ENCODE results near the gene MOB3A.

DNA sequence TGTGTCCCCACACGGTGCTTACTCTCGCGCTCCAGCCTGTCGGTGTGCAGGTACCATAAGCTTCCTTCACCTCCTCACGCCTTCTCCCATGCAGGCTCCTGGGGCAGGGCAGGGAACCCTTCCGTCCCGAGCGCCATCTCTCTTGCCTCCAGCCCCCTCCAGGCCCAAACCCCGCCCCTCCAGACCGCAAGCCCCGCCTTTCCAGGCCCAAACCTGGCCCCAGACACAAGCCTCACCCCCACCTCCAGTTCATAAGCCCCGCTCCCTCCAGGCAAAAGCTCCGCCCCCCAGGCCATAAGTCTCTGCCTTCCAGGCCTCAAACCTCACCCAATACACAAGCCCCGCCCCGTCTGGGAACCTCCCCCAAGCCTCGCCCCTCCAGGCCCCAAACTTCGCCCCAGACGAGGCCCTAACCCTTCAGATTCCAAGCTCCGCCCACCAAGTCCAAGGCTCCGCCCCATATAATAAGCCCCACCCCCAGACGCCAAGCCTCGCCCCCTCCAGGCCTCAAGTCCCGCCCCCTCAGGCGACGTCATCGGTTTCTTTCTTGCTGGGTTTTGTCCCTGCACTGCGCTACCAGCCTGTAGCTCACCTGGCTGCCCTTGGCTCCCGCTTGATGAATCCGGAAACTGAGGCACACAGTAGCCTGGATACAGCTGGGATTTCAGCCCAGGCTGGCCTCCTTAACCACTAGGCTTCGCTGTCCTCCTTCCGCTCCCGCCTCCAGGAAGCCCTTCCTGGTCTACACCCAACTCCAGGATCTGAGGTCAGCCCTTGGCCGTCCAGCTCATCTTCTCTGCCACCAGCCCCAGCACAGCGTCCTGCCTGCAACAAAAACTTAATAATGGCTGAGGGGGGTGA is 61.2 kb downstream of the MOB3A start:
- no peak for TF ChIP-seq GLIS3 (CRISPR knock-in tag; IDR thresholded peaks at IDR 0.05)
- TF ChIP-seq ZNF8 (CRISPR knock-in tag; IDR thresholded peaks at IDR 0.05) = no peak
- TF ChIP-seq, protein P1, sequence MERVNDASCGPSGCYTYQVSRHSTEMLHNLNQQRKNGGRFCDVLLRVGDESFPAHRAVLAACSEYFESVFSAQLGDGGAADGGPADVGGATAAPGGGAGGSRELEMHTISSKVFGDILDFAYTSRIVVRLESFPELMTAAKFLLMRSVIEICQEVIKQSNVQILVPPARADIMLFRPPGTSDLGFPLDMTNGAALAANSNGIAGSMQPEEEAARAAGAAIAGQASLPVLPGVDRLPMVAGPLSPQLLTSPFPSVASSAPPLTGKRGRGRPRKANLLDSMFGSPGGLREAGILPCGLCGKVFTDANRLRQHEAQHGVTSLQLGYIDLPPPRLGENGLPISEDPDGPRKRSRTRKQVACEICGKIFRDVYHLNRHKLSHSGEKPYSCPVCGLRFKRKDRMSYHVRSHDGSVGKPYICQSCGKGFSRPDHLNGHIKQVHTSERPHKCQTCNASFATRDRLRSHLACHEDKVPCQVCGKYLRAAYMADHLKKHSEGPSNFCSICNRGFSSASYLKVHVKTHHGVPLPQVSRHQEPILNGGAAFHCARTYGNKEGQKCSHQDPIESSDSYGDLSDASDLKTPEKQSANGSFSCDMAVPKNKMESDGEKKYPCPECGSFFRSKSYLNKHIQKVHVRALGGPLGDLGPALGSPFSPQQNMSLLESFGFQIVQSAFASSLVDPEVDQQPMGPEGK (CRISPR knock-in tag; IDR thresholded peaks at IDR 0.05; ENCODE audit: borderline replicate concordance) = no peak
- no peak for TF ChIP-seq TOX (CRISPR knock-in tag; IDR thresholded peaks at IDR 0.05; ENCODE audit: borderline replicate concordance)

Measured in SK-N-SH treated with all-trans-retinoic acid at 6 μM for 48 hours (cell line).